Common myeloid progenitor, CD34-positive (primary cell): Measurements from ENCODE around the gene CHD6. TPM values are rescaled to one million over a fixed set of nuclear protein-coding genes. Genes with fewer than 3 reads are reported as not detected.

Experiments
- CTCF ChIA-PET: fragments of 350-600 bp; sonication (Branson Sonifier 250); formaldehyde crosslinking; loops from one replicate; lab custom pipeline; 2021; ENCODE audit warnings: antibody characterized with exemption; lab: Charles Lee
- POLR2A ChIA-PET: fragments of 350-600 bp; sonication (Branson Sonifier 250); formaldehyde crosslinking; loops from one replicate; lab custom pipeline; 2021; ENCODE audit warnings: antibody characterized with exemption; lab: Charles Lee
- DNase-seq, 3 donors: peaks; one replicate each; pipeline versions ENCODE4 v3.0.0 to v3.0.0-alpha.2; 2013
- H3K27ac ChIP-seq, 2 experiments: 1 replicate in 1 of 2; 2 replicates in 1 of 2; pipeline ENCODE4 v1.7.0; 2013; ENCODE audit warnings: inconsistent platforms in 2 of 2, low read length in 2 of 2, mild to moderate bottlenecking in 2 of 2, low read depth in 1 of 2, moderate library complexity in 1 of 2; ENCODE audit not compliant: severe bottlenecking in 2 of 2, insufficient read depth in 1 of 2, poor library complexity in 1 of 2
- H3K27me3 ChIP-seq, 5 experiments: replicated peaks in 2 of 5; 1 replicate in 3 of 5; 2 replicates in 2 of 5; pipeline versions ENCODE4 v1.6.1 to v1.7.0; 2013; ENCODE audit warnings: low read length in 4 of 5, mild to moderate bottlenecking in 2 of 5, moderate library complexity in 2 of 5, inconsistent platforms in 1 of 5; ENCODE audit not compliant: insufficient read depth in 5 of 5, control insufficient read depth in 4 of 5
- H3K36me3 ChIP-seq, 4 experiments: 1 replicate in 2 of 4; 2 replicates in 2 of 4; pipeline versions ENCODE4 v1.6.1 to v1.7.0; 2013; ENCODE audit warnings: low read length in 3 of 4, control low read depth in 1 of 4, mild to moderate bottlenecking in 1 of 4; ENCODE audit not compliant: control insufficient read depth in 4 of 4, insufficient read depth in 4 of 4
- H3K4me1 ChIP-seq, 4 experiments: 1 replicate in 3 of 4; 2 replicates in 1 of 4; pipeline versions ENCODE4 v1.6.1 to v1.7.1; 2013; ENCODE audit warnings: low read length in 3 of 4, mild to moderate bottlenecking in 3 of 4, control low read depth in 1 of 4, inconsistent platforms in 1 of 4, moderate library complexity in 1 of 4; ENCODE audit not compliant: control insufficient read depth in 4 of 4, insufficient read depth in 4 of 4; ENCODE audit errors: control extremely low read depth in 1 of 4
- H3K4me3 ChIP-seq, 7 experiments: 1 replicate in 4 of 7; 2 replicates in 3 of 7; pipeline versions ENCODE4 v1.5.1 to v1.7.0; 2013; ENCODE audit warnings: mild to moderate bottlenecking in 7 of 7, low read length in 6 of 7, moderate library complexity in 6 of 7, inconsistent platforms in 2 of 7, low read depth in 2 of 7, control low read depth in 1 of 7; ENCODE audit not compliant: insufficient read depth in 4 of 7, control insufficient read depth in 1 of 7; ENCODE audit errors: extremely low read depth in 1 of 7
- H3K9me3 ChIP-seq, 5 experiments: 1 replicate in 4 of 5; 2 replicates in 1 of 5; pipeline versions ENCODE4 v1.6.1 to v1.7.1; 2013; ENCODE audit warnings: low read length in 4 of 5, mild to moderate bottlenecking in 2 of 5, inconsistent platforms in 1 of 5, low read depth in 1 of 5, moderate library complexity in 1 of 5; ENCODE audit not compliant: control insufficient read depth in 4 of 5, insufficient read depth in 2 of 5; ENCODE audit errors: control extremely low read depth in 1 of 5
- WGBS: methylation state at CpG from one replicate; pipeline ENCODE4 v1.1.5; 2013; ENCODE audit not compliant: insufficient coverage; 5-methylcytosine and 5-hydroxymethylcytosine counted together
- polyA plus RNA-seq: library from polyadenylated mRNA; unstranded; fragments of 120-200 nt; gene quantifications from one replicate; pipeline ENCODE4 v1.2.1, GENCODE V29; 2013

CHD6 gene, protein sequence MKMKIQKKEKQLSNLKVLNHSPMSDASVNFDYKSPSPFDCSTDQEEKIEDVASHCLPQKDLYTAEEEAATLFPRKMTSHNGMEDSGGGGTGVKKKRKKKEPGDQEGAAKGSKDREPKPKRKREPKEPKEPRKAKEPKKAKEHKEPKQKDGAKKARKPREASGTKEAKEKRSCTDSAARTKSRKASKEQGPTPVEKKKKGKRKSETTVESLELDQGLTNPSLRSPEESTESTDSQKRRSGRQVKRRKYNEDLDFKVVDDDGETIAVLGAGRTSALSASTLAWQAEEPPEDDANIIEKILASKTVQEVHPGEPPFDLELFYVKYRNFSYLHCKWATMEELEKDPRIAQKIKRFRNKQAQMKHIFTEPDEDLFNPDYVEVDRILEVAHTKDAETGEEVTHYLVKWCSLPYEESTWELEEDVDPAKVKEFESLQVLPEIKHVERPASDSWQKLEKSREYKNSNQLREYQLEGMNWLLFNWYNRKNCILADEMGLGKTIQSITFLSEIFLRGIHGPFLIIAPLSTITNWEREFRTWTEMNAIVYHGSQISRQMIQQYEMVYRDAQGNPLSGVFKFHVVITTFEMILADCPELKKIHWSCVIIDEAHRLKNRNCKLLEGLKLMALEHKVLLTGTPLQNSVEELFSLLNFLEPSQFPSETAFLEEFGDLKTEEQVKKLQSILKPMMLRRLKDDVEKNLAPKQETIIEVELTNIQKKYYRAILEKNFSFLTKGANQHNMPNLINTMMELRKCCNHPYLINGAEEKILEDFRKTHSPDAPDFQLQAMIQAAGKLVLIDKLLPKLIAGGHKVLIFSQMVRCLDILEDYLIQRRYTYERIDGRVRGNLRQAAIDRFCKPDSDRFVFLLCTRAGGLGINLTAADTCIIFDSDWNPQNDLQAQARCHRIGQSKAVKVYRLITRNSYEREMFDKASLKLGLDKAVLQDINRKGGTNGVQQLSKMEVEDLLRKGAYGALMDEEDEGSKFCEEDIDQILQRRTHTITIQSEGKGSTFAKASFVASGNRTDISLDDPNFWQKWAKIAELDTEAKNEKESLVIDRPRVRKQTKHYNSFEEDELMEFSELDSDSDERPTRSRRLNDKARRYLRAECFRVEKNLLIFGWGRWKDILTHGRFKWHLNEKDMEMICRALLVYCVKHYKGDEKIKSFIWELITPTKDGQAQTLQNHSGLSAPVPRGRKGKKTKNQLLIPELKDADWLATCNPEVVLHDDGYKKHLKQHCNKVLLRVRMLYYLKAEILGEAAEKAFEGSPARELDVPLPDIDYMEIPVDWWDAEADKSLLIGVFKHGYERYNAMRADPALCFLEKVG (N-terminal part only)
- polyA plus RNA-seq, result 32.4 TPM

DNA sequence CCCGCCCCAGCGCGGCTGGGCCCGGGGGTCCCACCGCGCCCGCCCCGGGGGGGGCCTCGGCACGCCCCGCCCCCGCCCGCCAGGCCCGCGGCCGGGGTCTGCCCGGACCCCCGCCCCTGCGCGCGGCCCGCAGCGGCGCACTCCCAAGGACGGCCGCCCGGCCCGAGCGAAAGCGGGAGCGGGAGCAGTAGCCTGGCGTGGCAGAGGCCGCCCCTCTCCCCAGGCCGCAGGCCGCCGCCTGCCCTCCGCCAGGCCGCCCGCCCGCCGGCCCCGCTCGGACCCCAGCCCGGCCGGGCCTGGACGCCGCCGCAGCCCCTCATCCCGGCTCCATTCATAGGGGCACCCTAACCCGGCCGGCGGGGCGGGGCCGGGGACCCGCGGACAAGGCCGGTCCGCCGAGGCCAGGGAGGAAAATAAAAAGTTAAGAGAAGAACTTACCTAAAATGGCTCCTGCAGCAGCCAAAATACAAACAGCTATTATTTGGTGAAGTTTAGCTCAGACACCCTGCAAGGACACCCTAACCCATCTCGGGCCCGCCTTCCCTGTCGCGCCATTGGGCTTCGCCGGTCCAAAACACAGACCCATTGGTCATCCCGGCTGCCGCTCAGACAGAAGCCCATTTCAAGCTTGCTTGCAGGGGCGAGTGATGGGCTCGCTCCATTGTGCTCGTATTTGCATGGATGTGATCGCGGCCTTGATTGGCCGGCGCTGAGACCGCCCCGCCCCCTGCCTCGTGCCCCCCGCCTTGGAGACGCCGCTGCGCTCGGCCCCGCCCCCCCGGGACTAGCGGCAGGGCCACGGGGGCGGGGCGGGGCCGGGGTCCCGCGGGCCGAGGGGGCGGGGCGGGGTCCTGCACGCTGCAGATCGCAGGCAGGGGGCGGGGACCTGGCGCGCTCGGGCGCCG lies at the start of gene CHD6:
Gene CHD6, minus strand, starts transcription at position 476 of the 905 bp plus-strand sequence. CDS start 67,040 bp downstream, outside the sequence.
- WGBS, result 2% methylated on average over 59 of the region's 102 CpGs
- Histone ChIP-seq H3K9me3 (no peaks in the 10 kb centered on the region), H3K4me3 (peak within 1 kb of the TSS; percentile 60 to 96 (median 82)), H3K36me3 (no peaks in the 10 kb centered on the region), H3K27me3 (peaks cover 0 to 3% (median 0%) of the 10 kb centered on the region in 5 experiments), H3K27ac (peak within 1 kb of the TSS; percentile 58 to 87), H3K4me1 (peaks cover 19 to 36% (median 30%) of the 10 kb centered on the region in 4 experiments)
- DNase-seq, result peak; percentile 99 to 100 (median 100)
- ChIA-PET CTCF (interaction anchor here (1.0 kb wide), 2 partner anchors 11 to 37 kb away, joined by 4 to 5 read pairs; no protein-coding TSS in a partner anchor), POLR2A (interaction anchor here (1.1 kb wide), 1 partner anchor 75 kb away, joined by 5 read pairs; no protein-coding TSS in a partner anchor)

DNA sequence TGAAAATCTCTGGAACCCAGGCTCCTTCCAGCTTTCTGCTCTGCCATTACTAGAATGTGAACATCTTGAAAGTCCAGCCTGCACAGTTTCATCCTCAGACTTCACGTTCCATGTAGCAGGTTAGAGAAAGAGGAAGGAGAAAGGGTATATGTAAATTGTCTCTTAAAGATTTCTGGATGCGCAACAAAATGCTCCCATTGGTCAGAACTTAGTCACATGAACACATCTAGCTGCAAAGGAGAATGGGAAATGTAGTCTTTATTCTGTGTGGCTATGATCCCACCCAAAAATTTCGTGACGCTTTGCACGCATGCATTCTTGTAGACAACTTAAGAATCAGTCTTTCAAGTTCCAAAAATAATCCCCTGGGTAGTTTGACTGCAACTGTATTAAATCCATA lies 46.4 kb upstream of the CHD6 start:
- ChIA-PET CTCF (no interaction called here), POLR2A (no interaction called here)
- H3K36me3 ChIP-seq, result no peaks in the 10 kb centered on the region
- H3K9me3 ChIP-seq, result no peaks in the 10 kb centered on the region
- DNase-seq, result peak; percentile 23 to 54 (median 47)
- H3K4me3 ChIP-seq, result no peak overlapping the region
- no peak overlapping the region for H3K27ac ChIP-seq
- WGBS, result 83% methylated on average over 1 of the region's 5 CpGs
- peaks cover 0 to 2% (median 0%) of the 10 kb centered on the region in 5 experiments for H3K27me3 ChIP-seq
- peaks cover 0 to 12% (median 2%) of the 10 kb centered on the region in 4 experiments for H3K4me1 ChIP-seq

DNA sequence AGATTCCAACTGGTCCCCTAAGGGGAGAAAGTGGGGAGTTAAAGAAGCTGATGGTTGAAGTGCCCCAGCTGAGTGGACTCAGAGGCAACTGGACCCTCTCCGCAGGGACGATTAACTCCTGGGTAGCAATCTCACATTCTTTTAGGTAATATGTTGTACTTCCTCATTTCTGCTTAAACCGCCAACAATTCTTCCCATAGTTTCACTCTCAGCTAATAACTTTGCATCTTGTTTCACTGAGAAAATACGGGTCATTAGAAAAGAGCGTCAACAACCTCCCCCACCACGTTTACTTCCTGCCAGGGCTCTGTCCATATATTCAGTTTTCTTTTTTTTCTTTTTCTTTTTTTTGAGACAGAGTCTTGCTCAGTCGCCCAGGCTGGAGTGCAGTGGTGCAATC lies 39.5 kb upstream of the CHD6 start:
- peaks cover 0 to 6% (median 4%) of the 10 kb centered on the region in 4 experiments for H3K4me1 ChIP-seq
- no peaks in the 10 kb centered on the region for H3K36me3 ChIP-seq
- 7% methylated on average over 7 of the region's 7 CpGs for WGBS
- H3K27ac ChIP-seq, result no peak overlapping the region
- peak overlapping the region in 2 of 7 experiments; percentile 27 to 55 for H3K4me3 ChIP-seq
- H3K27me3 ChIP-seq, result peaks cover 0 to 2% (median 0%) of the 10 kb centered on the region in 5 experiments
- ChIA-PET POLR2A (interaction anchor here (0.8 kb wide), 1 partner anchor 9 kb away, joined by 4 read pairs; no protein-coding TSS in a partner anchor), CTCF (interaction anchor here (1.3 kb wide), 1 partner anchor 35 kb away, joined by 3 read pairs; no protein-coding TSS in a partner anchor)
- no peaks in the 10 kb centered on the region for H3K9me3 ChIP-seq
- DNase-seq, result peak in 2 of 3 donors; percentile 63 to 66

GRCh38 chr20:41655962-41656618 lies 37.9 kb upstream of the CHD6 start:
- no peak overlapping the region for H3K27ac ChIP-seq
- 95% methylated on average over 3 of the region's 3 CpGs for WGBS
- H3K27me3 ChIP-seq, result peaks cover 0 to 2% (median 0%) of the 10 kb centered on the region in 5 experiments
- no peaks in the 10 kb centered on the region for H3K36me3 ChIP-seq
- CTCF ChIA-PET, result interaction anchor here (1.0 kb wide), 1 partner anchor 38 kb away, joined by 3 read pairs; no protein-coding TSS in a partner anchor
- DNase-seq, result no peak
- H3K4me1 ChIP-seq, result peaks cover 0 to 6% (median 4%) of the 10 kb centered on the region in 4 experiments
- H3K9me3 ChIP-seq, result no peaks in the 10 kb centered on the region
- no peak overlapping the region for H3K4me3 ChIP-seq
- POLR2A ChIA-PET, result no interaction called here

DNA sequence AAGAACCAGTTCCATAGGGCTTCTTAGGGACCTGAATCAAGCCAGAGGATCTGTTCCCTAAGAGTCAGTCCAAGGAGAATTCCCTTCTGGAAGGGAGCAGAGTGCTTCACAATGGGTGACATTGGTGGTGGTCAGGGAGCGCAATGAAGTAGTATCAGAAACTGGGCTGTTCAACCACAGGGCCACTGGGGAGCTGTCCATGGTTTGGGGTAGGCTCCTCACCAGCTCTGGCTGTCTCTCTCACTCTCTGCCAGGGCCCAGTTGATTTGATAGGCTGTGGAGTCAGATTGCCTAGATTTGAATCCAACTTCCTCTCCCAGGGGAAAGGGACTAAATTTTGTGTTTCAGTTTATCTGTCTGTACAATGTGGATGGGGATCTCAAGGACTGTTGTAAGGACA lies 36.7 kb upstream of the CHD6 start:
- ChIA-PET POLR2A (no interaction called here), CTCF (interaction anchor here (0.6 kb wide), 1 partner anchor 1025 kb away, joined by 3 read pairs; no protein-coding TSS in a partner anchor)
- Histone ChIP-seq H3K9me3 (no peaks in the 10 kb centered on the region), H3K4me3 (no peak overlapping the region), H3K27ac (no peak overlapping the region), H3K36me3 (no peaks in the 10 kb centered on the region), H3K4me1 (peaks cover 0 to 6% (median 4%) of the 10 kb centered on the region in 4 experiments), H3K27me3 (peaks cover 0 to 2% (median 0%) of the 10 kb centered on the region in 5 experiments)
- peak in 2 of 3 donors; percentile 13 to 14 for DNase-seq
- whole genome bisulfite sequencing, result 100% methylated on average over 1 of the region's 1 CpG
